ENCODE measurements around the gene PLA2G3.
"Not testable (repeated sequence)": the region's sequence is repeated elsewhere in the genome, so short reads cannot be mapped to it uniquely, and the experiment has no call there.

PLA2G3 gene, protein sequence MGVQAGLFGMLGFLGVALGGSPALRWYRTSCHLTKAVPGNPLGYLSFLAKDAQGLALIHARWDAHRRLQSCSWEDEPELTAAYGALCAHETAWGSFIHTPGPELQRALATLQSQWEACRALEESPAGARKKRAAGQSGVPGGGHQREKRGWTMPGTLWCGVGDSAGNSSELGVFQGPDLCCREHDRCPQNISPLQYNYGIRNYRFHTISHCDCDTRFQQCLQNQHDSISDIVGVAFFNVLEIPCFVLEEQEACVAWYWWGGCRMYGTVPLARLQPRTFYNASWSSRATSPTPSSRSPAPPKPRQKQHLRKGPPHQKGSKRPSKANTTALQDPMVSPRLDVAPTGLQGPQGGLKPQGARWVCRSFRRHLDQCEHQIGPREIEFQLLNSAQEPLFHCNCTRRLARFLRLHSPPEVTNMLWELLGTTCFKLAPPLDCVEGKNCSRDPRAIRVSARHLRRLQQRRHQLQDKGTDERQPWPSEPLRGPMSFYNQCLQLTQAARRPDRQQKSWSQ

DNA sequence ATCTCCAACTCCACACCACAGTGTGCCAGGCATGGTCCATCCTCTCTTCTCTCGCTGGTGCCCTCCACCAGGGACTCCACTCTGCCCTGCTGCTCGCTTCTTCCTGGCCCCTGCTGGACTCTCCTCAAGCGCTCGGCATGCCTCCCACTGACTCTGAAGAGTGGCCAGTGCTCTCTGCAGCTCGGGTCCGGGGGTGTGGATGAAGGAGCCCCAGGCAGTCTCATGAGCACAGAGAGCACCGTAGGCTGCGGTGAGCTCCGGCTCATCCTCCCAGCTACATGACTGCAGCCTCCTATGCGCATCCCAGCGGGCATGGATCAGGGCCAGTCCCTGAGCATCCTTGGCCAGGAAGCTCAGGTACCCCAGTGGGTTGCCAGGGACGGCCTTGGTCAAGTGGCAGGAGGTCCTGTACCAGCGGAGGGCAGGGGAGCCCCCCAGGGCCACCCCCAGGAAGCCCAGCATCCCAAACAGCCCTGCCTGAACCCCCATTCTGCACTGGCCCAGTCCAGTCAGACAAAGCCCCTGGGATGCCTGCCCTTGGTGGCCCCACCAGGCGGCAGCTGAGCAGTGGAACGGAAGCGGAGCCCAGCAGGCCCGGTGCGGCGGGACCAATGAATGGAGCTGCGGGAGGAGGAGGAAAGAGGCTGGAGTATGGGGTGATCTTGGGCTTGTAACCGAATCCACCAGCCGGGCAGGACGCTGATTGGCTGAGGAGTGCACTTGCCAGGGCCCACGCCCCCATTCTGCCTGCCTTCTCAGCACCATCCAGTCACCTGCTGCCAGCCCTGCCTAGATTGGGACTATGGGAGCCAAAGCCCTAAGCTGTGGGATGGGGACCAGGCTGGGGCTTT is at the start of gene PLA2G3:
PLA2G3 (minus strand) TSS at position 643 of the 851 bp plus-strand sequence; CDS start at position 489, 154 bp downstream.
- no peak for DNase-seq (ENCODE audit: low read depth in 2 of 2)

DNA sequence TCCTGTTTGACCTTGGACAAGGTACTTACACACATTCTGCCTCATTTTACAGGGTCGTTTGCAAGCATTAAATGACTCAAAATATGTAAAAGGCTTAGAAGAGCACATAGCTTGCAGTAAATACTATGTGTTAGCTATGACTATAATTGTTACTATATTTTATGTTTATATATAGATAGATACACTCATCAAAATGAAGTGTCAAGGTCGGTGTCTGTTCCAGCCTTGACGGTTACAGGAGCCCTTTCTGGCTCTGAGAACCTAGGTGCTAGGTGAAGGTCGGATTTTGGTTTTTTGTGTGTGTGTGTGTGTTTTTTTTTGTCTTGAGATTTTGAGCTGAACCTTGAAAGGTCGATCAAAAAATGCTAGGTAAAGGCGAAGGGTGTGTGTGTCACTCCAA is 47.3 kb upstream of the PLA2G3 start:
- no peak for DNase-seq (ENCODE audit: low read depth in 2 of 2)

DNA sequence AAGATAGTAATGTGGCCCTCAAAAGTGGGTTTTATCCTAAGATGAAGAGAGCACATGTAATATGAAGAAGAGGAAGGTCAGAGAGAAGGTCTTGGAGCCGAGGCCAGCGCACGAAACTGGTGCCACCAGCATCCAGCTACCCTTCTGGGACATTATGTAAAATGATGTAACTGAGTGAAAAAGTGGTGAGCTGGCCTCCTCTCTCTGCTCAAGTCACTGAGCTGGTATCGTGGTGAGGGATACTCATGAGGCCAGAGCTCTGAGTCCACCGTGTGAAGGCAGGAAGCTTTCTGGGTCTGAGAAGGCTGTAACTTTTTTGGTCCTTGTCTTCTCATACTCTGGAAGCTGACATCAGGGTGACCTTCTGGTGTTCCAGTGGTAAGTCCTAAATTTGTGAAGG is 44.7 kb upstream of the PLA2G3 start:
- no peak for DNase-seq (ENCODE audit: low read depth in 2 of 2)

DNA sequence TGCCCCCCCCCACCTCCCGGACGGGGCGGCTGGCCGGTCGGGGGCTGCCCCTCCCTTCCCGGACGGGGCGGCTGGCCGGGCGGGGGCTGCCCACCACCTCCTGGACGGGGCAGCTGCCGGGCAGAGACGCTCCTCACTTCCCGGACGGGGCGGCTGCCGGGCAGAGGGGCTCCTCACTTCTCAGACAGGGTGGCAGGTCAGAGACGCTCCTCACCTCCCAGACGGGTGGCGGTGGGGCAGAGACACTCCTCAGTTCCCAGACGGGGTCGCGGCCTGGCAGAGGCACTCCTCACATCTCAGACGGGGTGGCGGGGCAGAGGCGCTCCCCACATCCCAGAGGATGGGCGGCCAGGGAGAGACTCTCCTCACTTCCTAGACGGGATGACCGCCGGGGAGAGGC is 43.7 kb upstream of the PLA2G3 start:
- no peak for DNase-seq (ENCODE audit: low read depth in 2 of 2)

DNA sequence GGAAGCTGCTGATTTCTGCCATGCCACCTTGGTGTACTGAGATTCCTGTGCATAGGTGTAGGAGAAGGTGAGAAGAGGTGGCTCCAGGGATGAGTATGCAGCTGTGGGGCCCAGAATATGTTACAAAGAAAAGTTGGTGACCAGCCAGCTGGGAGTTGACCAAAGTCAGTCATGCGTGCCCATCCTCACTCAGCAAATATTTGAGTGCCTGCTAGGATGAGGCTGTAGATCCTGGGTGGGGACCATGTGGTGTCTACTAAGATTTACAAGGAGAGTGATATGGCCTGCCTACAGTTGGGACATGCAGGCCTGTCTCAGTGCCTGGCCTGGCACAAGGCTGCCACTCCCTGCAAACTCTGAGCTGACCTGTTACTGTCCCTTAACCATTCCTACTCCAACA is 39.0 kb upstream of the PLA2G3 start:
- no peak for DNase-seq (ENCODE audit: low read depth in 2 of 2)

DNA sequence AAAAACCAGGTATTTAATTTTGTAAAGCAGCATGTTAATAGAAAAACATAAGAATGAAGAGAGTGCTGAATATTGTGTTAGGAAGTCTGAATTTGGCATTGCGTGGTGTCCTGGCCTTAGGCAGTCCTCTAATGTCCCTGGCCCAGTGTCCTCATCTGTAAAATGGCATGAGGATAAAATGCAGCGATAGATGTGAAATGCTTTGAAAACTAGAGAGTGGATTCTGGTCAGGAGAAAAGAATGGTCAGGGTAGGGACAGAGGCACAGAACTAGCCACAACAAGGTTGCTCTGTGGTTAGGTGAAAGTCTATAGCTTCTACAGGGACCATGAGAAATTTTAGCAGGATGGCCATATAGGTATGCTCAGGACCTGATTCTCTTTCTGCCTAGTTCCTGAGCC is 38.6 kb upstream of the PLA2G3 start:
- no peak for DNase-seq (ENCODE audit: low read depth in 2 of 2)

DNA sequence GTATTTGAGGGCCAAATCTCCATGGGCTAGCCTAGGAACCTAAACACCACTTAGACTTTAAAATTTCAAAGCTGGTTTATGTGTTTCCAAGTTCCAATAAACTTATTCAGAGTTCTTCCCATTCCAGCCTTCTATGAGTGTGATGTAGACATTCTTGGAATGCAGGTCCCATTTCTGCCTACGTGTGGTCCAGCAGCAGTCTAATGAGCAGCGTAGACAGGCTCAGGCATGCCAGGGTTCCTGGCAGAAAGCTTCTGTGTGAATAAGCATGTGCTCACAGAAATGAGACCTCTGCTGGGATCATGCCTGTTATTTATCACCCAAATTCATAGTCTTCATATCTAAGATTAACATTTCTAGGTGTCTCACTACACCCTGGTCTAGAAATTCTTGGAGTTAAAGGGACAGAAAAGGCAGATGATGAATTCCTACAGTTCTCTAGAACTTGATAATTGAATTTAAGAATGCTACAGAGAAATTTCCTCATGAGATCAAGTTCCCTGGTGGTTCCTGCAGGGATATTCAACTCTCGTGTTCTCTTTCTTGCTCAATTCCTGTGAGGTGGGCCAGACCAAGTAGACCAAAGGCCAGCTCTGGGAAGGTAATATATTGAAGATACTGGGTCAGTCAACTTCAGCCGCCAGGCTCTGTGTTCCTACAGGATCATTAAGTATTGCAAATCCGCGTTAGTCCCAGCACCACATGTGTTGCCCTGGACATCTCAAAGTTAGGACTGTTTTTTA is 37.3 kb upstream of the PLA2G3 start:
- DNase-seq (ENCODE audit: low read depth in 2 of 2) = no peak

DNA sequence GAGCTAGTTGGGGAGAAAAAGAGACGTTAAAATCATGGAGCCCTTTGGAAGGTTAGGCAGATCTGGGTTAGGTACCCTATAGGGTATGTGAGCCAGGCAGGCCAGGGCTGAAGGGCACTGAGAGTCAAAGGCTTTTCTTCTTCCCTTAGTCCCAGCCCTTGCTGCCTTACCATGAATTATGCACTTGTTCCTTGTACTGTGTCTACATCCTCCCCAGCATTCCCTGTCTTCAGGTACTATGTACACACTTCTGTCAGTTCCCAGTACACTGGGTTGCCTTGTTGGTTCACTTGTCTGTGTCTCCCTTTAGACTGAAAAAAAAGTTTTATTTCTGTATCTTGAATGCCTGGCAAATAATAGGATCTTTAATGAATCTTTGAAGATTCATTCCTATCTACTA is 36.6 kb upstream of the PLA2G3 start:
- DNase-seq (ENCODE audit: low read depth in 2 of 2) = no peak

DNA sequence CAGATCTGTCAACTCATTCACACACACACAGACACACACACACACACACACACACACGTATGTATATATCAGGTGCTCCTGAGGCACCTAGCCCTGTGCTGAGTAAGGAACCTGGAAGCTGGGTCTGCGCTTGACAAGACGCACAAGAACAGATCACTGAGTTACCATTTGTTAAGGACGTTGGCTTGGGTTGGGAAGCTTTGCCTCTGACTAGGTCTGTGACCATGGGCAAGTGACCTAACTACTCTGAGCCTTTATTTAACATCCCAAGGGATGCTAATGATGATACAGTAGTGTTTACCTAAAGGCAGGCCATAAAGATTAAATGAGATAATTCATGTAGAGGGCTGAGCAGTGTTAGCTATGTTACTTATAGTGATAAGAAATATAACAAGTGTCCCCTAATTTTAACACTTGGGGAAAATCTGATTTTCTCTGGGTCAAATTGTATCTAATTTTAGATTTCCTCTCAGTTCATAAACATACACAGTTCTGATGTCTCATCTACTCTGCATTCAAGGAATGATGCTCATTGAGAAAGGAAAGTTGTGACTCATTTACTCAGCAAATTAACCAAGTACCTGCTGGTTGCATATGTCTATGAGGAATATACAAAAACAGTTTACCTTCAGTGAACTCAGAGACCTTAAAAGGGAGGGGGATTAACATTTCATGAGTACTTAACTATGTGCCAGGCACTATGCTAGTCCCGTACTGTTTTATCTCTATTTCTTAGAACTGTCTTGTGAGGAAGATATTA is 33.3 kb upstream of the PLA2G3 start:
- DNase-seq (ENCODE audit: low read depth in 2 of 2) = no peak

DNA sequence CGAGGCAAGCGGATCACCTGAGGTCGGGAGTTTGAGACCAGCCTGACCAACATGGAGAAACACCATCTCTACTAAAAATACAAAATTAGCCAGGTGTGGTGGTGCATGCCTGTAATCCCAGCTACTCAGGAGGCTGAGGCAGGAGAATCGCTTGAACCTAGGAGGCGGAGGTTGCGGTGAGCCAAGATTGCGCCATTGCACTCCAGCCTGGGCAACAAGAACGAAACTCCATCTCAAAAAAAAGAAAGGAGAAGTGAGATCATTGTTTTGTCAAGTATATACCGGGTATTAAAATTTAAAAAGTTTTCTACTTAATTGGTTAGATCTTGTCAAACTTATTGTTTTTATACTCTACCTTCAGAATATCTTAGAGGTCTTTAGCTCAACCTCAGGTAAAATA is 31.4 kb upstream of the PLA2G3 start:
- DNase-seq (ENCODE audit: low read depth in 2 of 2) = not testable (repeated sequence)

DNA sequence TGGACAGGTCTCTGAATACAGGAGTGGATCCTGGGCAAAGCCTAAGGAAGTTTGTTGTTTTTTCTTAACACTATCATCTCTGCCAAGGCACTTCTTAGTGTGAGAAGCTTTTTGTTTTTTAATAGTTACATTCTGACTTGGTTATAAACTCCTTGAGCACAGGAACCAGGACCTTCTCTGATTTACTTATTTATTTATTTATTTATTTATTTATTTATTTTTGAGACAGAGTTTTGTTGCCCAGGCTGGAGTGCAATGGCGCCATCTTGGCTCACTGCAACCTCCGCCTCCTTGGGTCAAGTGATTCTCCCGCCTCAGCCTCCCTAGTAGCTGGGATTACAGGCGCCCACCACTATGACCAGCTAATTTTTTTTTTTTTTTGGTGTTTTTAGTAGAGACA is 30.7 kb upstream of the PLA2G3 start:
- DNase-seq (ENCODE audit: low read depth in 2 of 2) = no peak

DNA sequence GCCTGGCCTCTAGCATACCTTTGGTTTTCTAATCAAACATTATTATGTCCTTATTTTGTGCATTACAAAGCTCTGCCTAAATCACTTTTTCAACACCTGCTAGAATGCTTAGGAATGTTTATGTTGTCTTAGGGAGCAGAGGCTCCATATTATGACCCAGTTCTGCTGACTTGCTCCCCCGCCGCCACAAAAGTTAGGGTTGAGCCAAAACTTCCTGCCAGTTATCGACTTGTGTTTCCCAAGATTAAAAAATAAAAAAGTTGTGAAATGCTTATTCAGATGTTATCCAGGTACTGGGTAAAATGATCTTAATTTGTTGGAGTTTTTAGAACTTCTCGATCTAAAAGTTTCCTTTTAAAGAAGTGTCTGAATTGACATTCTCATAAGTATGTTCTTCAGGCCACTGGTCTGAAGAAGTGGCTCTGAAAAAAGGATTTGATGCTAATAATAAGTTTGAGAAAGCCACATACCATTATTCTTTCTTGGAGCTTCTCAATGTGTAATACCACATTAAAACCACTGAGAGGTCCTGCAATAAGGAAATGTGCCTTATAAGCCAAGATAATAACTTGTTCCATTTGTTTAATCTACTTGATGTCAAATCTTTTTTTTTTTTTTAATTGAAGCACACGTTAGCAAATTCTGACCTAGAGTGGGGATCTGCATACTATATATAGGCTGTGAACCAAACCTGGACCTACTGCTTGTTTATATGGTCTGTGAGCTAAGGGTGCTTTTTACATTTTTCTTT is 21.9 kb upstream of the PLA2G3 start:
- no peak for DNase-seq (ENCODE audit: low read depth in 2 of 2)

DNA sequence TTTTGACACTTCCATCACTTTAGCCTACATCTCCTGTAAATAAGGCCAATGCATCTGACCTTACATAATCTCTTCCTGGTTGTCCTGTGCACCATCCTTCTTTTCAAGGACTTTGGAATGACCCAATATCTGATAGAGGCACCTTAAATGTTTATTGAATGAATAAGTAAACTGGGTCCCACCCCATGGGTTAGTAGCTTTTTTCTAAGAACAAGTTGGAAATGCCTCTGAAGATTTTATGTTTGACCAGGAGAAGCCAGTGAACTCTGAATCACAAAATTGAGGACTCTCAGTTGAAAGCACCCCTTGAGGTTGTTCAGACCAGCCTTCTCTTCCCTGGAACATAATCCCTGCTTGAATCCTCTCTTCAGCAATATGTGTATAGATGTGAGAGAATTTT is 21.1 kb upstream of the PLA2G3 start:
- no peak for DNase-seq (ENCODE audit: low read depth in 2 of 2)

DNA sequence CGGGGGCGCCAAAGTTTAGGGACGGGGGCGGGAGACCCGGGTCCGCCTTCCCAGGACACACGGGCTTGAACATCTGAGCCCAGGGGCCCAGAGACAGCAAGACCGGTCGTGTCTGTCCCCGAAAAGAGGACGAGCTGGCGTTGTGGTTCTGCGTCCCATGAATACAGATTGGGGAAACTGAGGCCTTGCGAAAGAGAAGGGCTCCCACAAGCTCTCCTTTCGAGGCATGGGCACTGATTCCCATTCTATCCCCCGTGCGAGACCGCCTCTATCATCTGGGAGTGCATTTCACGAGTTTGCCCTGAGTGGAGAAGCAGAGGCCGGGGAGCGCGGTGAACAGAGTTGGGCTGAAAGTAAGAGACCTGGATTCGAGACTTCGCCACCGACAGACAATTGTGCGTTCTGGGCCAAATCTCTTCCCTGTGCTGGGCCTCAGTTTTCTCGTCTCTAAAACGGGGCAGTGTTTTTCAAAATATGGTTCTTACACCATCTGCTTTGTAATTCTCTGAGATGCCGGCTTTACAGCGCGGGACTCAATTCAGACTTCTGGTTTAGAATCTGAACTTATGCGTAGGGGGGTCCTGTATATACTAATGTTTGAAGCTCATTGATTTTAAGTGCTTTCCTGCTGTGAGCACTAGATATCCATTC is 20.1 kb upstream of the PLA2G3 start:
- DNase-seq (ENCODE audit: low read depth in 2 of 2) = no peak

DNA sequence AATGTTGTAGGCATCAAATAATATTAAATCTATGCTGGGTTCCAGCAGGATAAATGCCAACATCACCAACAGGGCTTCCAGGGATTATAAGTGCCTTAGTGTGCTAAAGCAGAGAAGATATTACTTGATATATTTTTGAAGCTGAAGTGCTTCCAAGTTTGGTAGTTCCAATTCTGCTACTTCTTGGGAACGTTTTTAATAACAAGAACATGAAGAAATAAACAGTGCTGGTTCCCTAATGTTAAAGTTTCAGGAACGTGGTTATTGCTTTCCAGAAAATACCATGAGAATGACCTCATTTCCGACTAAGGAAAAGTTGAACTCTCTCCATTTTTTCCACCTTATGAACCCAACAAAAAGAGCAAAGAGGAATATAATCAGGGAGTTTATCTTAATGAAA is 15.1 kb upstream of the PLA2G3 start:
- no peak for DNase-seq (ENCODE audit: low read depth in 2 of 2)

DNA sequence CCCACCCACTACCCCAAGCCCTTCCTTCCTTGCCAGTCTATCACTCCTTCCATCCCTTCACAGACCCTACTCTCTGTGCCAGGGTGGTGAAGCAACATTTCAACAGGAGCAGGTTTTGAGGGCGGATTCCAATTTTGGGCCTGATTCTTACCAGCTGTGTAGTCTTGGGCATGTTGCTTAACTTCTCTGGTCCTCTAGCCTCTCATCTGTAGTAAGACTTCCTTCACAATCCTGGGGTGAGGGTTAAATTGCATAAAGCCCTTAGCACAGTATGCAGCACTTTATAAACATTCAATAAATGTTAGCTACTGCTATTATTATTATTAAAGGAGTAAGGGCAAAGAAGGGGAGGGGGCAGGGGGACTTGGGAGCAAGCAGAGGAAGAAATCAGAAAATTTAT is 14.7 kb upstream of the PLA2G3 start:
- no peak for DNase-seq (ENCODE audit: low read depth in 2 of 2)

DNA sequence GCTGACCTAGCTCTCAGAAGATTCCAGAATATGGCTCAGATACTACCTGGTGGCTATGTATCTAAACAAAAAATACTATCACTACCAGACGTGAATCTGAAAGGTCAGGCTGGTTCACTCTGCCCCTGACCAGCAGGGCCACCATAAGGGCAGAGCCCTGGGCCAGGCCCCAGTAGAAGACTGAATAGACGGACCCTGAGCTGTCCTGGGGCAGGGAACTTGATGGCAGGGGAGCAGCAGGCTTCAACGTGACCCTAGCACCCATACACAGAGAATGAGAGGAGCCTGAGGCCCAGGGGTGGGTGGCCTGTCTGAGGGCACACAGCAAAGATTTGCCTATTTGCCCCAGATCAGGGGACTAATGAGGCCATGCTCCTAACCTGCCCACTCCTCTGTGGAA is 13.0 kb upstream of the PLA2G3 start:
- DNase-seq (ENCODE audit: low read depth in 2 of 2) = no peak

DNA sequence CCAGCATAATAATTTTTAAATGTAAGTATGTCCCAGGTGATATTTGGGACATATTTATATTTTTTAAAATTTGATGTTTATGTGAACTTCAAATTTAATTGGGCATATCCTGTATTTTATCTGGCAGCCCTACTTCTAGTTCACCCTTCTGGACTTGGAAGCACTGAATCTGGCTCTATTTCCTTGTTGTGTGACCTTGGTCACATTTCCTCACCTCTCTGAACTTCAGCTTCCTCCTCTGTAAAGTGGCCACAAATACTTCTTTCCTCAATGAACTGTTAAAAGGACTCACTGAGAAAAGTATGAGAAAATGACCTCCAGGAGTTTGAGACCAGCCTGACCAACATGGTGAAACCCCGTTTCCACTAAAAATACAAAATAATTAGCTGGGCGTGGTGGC is 11.6 kb upstream of the PLA2G3 start:
- DNase-seq (ENCODE audit: low read depth in 2 of 2) = no peak

DNA sequence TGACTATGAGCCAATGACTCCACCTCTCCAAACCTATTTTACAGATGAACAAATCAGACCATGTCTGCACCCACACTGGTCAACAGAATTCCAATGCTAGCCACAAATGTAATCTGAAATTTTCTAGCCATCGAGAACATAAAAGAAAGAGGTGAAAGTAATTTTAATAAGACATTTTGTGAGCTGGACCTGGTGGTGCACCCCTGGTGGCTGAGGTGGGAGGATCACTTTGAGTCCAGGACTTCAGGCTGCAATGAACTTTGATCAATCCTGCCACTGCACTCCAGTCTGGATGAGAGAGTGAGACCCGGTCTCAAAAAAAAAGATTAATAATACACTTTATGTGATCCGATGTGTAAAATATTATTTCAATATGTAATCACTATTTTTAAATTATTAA is 10.3 kb upstream of the PLA2G3 start:
- DNase-seq (ENCODE audit: low read depth in 2 of 2) = no peak

DNA sequence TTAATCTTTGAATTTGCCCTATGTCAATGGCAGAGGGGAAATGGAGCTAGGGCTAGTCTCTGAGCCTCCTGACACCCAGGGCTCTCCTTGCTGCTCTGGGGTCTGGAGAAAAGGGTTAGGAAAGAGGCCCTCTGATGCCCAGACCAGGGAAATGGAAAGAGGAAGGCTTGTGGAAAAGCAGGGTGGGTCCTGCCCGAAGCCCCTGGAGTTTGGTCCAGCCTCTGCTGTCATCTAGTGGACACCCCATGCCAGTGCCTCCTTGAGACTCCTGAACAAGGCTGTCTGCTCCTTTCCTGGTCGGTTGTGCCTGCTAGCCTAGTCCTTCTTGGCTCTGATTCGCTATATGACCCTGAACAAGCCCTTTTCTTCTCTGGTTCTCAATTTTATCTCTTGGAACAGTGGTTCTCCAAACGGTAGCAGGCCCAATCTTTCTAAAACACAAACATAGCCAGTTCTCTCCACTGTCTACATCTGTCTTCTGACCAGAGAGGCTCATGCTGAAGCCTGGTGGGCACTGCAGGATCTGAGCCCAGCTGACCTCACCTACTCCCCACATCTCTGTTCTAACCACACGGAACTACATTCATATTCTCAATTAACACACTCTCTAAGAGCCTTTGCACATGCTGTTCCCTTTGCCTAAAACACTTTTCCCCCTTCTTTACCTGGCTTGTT is 8.8 kb upstream of the PLA2G3 start:
- no peak for DNase-seq (ENCODE audit: low read depth in 2 of 2)
